GM12892 (cell line): ENCODE measurements around the gene TSN.
A peak's percentile ranks its signal among the peaks of the same experiment; 100 is the strongest.

Experiments
- POLR2A ChIP-seq: IDR thresholded peaks from 2 replicates; pipeline ENCODE4 v1.6.1; 2011; ENCODE audit warnings: low read depth, low read length, control low read depth
- POLR2AphosphoS5 ChIP-seq: IDR thresholded peaks from 2 replicates; pipeline ENCODE4 v1.6.1; 2011; ENCODE audit warnings: low read depth, low read length, control low read depth
- TAF1 ChIP-seq: IDR thresholded peaks from 2 replicates; pipeline ENCODE4 v1.6.1; 2011; ENCODE audit warnings: low read depth, mild to moderate bottlenecking, control low read depth, low read length, borderline replicate concordance

DNA sequence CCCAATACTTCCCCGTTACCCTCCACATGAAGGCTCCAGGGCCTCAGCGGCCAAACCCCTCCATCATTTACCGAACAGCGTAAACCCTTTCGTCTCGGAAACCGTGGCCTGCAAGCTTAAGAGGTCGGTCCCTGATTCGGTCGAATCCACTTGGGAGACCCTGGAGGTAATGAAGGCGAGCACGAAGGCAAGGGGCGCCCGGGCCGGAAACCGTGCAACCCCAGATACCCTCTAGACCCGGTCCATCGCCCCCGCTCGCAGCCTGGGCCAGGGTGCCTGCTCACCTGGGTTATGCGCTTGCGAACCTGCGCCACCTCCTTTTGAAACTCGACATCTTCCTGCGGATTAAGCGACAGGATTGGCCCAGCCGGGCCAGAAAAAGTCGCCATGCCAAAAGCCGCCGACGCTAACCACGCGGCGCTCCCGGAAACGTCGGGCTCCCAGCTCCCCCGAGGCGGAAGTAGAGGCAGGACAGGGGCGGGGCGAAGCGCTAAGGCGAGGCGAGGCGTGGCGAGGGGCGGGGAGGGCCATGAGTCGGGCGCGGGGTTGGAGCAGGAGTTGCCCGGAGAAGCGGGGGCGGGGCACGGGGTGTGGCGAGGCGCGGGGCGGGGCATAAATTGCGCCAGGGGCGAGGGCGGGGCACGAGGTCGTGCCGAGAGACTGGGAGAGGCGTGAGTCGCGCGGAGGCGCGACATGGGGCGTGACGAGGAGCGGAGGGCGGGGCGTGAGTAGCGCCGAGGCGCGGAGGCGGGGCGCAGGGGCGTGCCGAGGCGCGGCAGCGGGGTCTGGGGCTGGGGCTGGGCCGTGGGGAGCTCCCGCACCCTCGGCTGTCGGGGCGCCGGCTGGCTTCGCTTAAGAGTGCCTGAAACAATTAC lies 18.8 kb upstream of the TSN start, which contains the start of gene NIFK:
- peak; percentile 84 for TF ChIP-seq POLR2A
- 0 out of 2 replicates have a peak, but pooled peaks have one; percentile 51 for TF ChIP-seq TAF1
- peak; percentile 80 for TF ChIP-seq POLR2AphosphoS5
